K562 (cell line): Measurements from ENCODE around the gene CYB561A3. TPM values are rescaled to one million over a fixed set of nuclear protein-coding genes. Genes with fewer than 3 reads are reported as not detected.

Source experiments
- ATAC-seq: fragments of 200-7000 bp; cut with Tn5 transposase; 3 replicates; pipeline ENCODE4 v1.9.1; 2020; ENCODE audit warnings: moderate library complexity
- BruUV-seq: library from RNA; stranded (reverse); fragments of 400-500 nt; replicated peaks from 2 replicates; lab custom pipeline; 2021; lab: Mats Ljungman, UMichigan
- CTCF ChIA-PET: fragments of 300-600 bp; formaldehyde crosslinking; extraction: SDS; loops from one replicate; lab custom pipeline; 2021; ENCODE audit warnings: low intra/inter-chr PET ratio; lab: Yijun Ruan, JAX
- POLR2A ChIA-PET: fragments of 300-600, 350-650 bp; sonication (Branson Sonifier 250); formaldehyde crosslinking; extraction: SDS; loops from one replicate; lab custom pipeline; 2021; ENCODE audit warnings: antibody characterized with exemption, inconsistent platforms; lab: Yijun Ruan, JAX
- DNase-seq, 4 experiments: peaks; one replicate each; pipeline versions ENCODE4 v3.0.0 to v3.0.0-alpha.2; 2011 to 2018; ENCODE audit warnings: low spot score in 3 of 4, mixed read lengths in 3 of 4; ENCODE audit errors: extremely low read depth in 1 of 4
- FAIRE-seq: peaks from 2 replicates; lab custom pipeline; 2011; peaks lifted over from hg19 to GRCh38; lab: Jason Lieb, UNC
- H2AFZ ChIP-seq: 2 replicates; pipeline ENCODE4 v1.6.0; 2011; ENCODE audit warnings: low read depth, low read length, control low read depth, inconsistent platforms
- H3K27ac ChIP-seq: fragments of 200-600 bp; 3 replicates; pipeline ENCODE4 v1.8.0; 2011; ENCODE audit warnings: low read depth, mild to moderate bottlenecking, control low read depth, inconsistent platforms, low read length, moderate library complexity, mixed read lengths; ENCODE audit errors: extremely low read depth
- H3K27me3 ChIP-seq, 2 experiments: fragments of 300-600 bp in 1 of 2; 2 replicates in 1 of 2; 3 replicates in 1 of 2; pipeline versions ENCODE4 v1.6.0 to v1.8.0; 2011; ENCODE audit warnings: inconsistent platforms in 2 of 2, low read length in 2 of 2, mild to moderate bottlenecking in 1 of 2, mixed read lengths in 1 of 2, moderate library complexity in 1 of 2; ENCODE audit not compliant: control insufficient read depth in 2 of 2, insufficient read depth in 2 of 2
- H3K36me3 ChIP-seq: fragments of 300-600 bp; 3 replicates; pipeline ENCODE4 v1.8.0; 2011; ENCODE audit warnings: mild to moderate bottlenecking, low read length, inconsistent platforms; ENCODE audit not compliant: control insufficient read depth, insufficient read depth
- H3K4me1 ChIP-seq, 2 experiments: fragments of 200-600 bp in 1 of 2; replicated peaks in 1 of 2; 2 replicates in 1 of 2; 3 replicates in 1 of 2; pipeline versions ENCODE4 v1.5.1 to v1.8.0; 2011; ENCODE audit warnings: inconsistent platforms in 2 of 2, low read length in 2 of 2, mild to moderate bottlenecking in 1 of 2, mixed read lengths in 1 of 2, moderate library complexity in 1 of 2; ENCODE audit not compliant: control insufficient read depth in 2 of 2, insufficient read depth in 2 of 2
- H3K4me2 ChIP-seq: 2 replicates; pipeline ENCODE4 v1.6.1; 2011; ENCODE audit warnings: low read length, control low read depth, inconsistent platforms, mixed read lengths; ENCODE audit not compliant: insufficient read depth
- H3K4me3 ChIP-seq: fragments of 200-600 bp; sonication (generic), shearing (Covaris generic); 2 replicates; pipeline ENCODE4 v1.5.1; 2016; ENCODE audit warnings: control low read depth, inconsistent platforms
- H3K79me2 ChIP-seq: fragments of 200-600 bp; 3 replicates; pipeline ENCODE4 v1.8.0; 2011; ENCODE audit warnings: low read length, inconsistent platforms; ENCODE audit not compliant: control insufficient read depth, insufficient read depth
- H3K9ac ChIP-seq, 2 experiments: 2 replicates each; pipeline versions ENCODE4 v1.6.0 to v1.6.1; 2011; ENCODE audit warnings: low read depth in 2 of 2, low read length in 2 of 2, control low read depth in 1 of 2, inconsistent platforms in 1 of 2, mild to moderate bottlenecking in 1 of 2, mixed read lengths in 1 of 2; ENCODE audit not compliant: insufficient read depth in 1 of 2
- H3K9me1 ChIP-seq: one replicate; pipeline ENCODE4 v1.6.0; 2011; ENCODE audit warnings: inconsistent platforms, mild to moderate bottlenecking, low read length, moderate library complexity; ENCODE audit not compliant: control insufficient read depth, insufficient read depth
- H3K9me3 ChIP-seq: replicated peaks from 2 replicates; pipeline ENCODE4 v1.5.1; 2011; ENCODE audit warnings: low read depth, low read length, inconsistent platforms; ENCODE audit not compliant: control insufficient read depth, insufficient read depth
- H4K20me1 ChIP-seq: replicated peaks from 2 replicates; pipeline ENCODE4 v1.6.1; 2011; ENCODE audit warnings: low read length, inconsistent platforms, mixed read lengths; ENCODE audit not compliant: control insufficient read depth, insufficient read depth
- BMI1 ChIP-seq: fragments of 150-350 bp; IDR thresholded peaks from 2 replicates; pipeline ENCODE4 v1.6.1; 2014; ENCODE audit warnings: low read length
- CTCFL ChIP-seq: IDR thresholded peaks from 2 replicates; pipeline ENCODE4 v1.6.1; 2011; ENCODE audit warnings: borderline replicate concordance, low read depth, mild to moderate bottlenecking, moderate library complexity, low read length; ENCODE audit not compliant: insufficient read depth, poor library complexity, severe bottlenecking
- MECOM ChIP-seq: fragments of 250-450 bp; sonication (Bioruptor Pico); IDR thresholded peaks from 2 replicates; pipeline ENCODE4 v1.8.0; 2022; ENCODE audit warnings: inconsistent platforms
- RBBP5 ChIP-seq: fragments of 200-600 bp; sonication (generic); IDR thresholded peaks from 2 replicates; pipeline ENCODE4 v1.6.1; 2012; ENCODE audit warnings: borderline replicate concordance, mild to moderate bottlenecking, low read length, control low read depth, inconsistent platforms; ENCODE audit not compliant: insufficient read depth, poor library complexity, severe bottlenecking
- STAT5B ChIP-seq: fragments of 250-450 bp; sonication (Bioruptor Pico); IDR thresholded peaks from 2 replicates; pipeline ENCODE4 v1.8.0; 2021; ENCODE audit warnings: mild to moderate bottlenecking, inconsistent platforms
- TBL1XR1 ChIP-seq, 2 experiments: IDR thresholded peaks; 2 replicates each; pipeline ENCODE4 v1.6.1; 2012; ENCODE audit warnings: improper control_type of control experiment in 2 of 2, low read length in 2 of 2, mild to moderate bottlenecking in 1 of 2
- TEAD2 ChIP-seq: fragments of 450-650 bp; IDR thresholded peaks from 2 replicates; pipeline ENCODE4 v1.6.1; 2016; ENCODE audit warnings: missing genetic modification characterization, control low read depth, missing compliant biosample characterization
- ZBTB43 ChIP-seq: sonication (generic); formaldehyde crosslinking; IDR thresholded peaks from 2 replicates; pipeline ENCODE4 v1.8.0; 2023; ENCODE audit warnings: mild to moderate bottlenecking, missing genetic modification reagents
- ZKSCAN3 ChIP-seq: fragments of 250-450 bp; sonication (Bioruptor Pico); IDR thresholded peaks from 2 replicates; pipeline ENCODE4 v1.4.0; 2020
- ZNF274 ChIP-seq: IDR thresholded peaks from 2 replicates; pipeline ENCODE4 v1.6.1; 2011; ENCODE audit warnings: low read depth, mild to moderate bottlenecking, low read length, moderate library complexity, borderline replicate concordance
- WGBS: fragments of 100-300 bp; shearing (Covaris generic); methylation state at CpG from one replicate; pipeline ENCODE4 v1.1.6; 2016; ENCODE audit warnings: low coverage, mixed read lengths; ENCODE audit not compliant: insufficient coverage; ENCODE audit errors: missing lambda C conversion rate; 5-methylcytosine and 5-hydroxymethylcytosine counted together
- in situ Hi-C: fragments of 300-500 bp; cut with MboI; formaldehyde crosslinking; loops from 4 replicates; pipeline ENCODE4 v1.15.0; 2018; ENCODE audit warnings: inconsistent platforms, mixed read lengths
- intact Hi-C: fragments of 100-400 bp; cut with micrococcal nuclease; formaldehyde crosslinking; loops from 2 replicates; pipeline ENCODE4 v1.14.2; 2022
- polyA plus RNA-seq, 8 experiments: library from polyadenylated mRNA; depleted of rRNA in 4 of 8; stranded (reverse) in 5 of 8; unstranded in 3 of 8; fragments of >200 nt; fragmentation: Nextera tagmentation in 2 of 8; fragmentation: Illumina TruSeq in 1 of 8; extraction: Ambion mirVana in 2 of 8; extraction: Trizol in 1 of 8; gene quantifications; 2 replicates each; pipeline versions ENCODE4 v1.2.1 to v1.2.3, GENCODE V29; 2011 to 2014; ENCODE audit warnings: inconsistent platforms in 1 of 8, missing spikeins in 1 of 8
- total RNA-seq, 7 experiments: library from RNA; depleted of rRNA in 6 of 7; stranded (reverse); fragments of >200 nt in 6 of 7; fragmentation: Illumina TruSeq in 2 of 7; extraction: Trizol in 2 of 7; gene quantifications; 2 replicates each; pipeline versions ENCODE4 v1.2.1 to v1.2.3, GENCODE V29; 2011 to 2021; ENCODE audit warnings: low replicate concordance in 1 of 7

CYB561A3 gene
- total and polyA plus RNA-seq, 9 of the 15 experiments (the other 6 are each of a cell fraction or from before 2014, with no cell fraction given), result 29.2 to 78.9 (median 37.9) TPM

DNA sequence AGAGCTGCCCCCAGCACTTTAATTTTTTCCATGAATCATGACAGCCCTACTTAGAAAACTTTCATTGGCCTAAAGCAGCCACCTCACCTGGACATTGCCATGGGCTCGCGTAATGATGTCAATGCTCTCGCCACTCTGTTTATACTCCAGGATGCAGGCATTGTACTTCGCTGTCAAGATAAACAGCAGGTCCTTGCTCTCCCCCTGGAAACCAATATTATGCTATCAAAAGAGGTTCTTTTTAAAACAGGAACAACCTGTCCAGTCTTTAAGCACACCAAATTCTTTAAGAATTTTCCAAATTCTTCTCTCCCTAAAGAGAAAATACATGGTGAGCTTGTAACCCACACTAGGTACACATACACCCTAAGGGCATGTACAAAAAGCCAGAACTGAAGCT, 31.8 kb downstream of the CYB561A3 start:
- no peak for FAIRE-seq
- in situ Hi-C loops (no loop called here), intact Hi-C loops (loop anchor here (5.0 kb wide), 2 partner anchors 43 to 73 kb away; no protein-coding TSS in a partner anchor)
- Histone ChIP-seq H3K9me1 (no peaks in the 10 kb centered on the region), H3K9me3 (no peaks in the 10 kb centered on the region), H3K79me2 (peaks cover 87% of the 10 kb centered on the region), H3K27me3 (no peaks in the 10 kb centered on the region), H3K27ac (no peak overlapping the region), H4K20me1 (peaks cover 7% of the 10 kb centered on the region), H3K36me3 (peaks cover 64% of the 10 kb centered on the region), H3K4me3 (no peak overlapping the region), H3K4me1 (peaks cover 22 to 28% of the 10 kb centered on the region in 2 experiments; a peak in 4 of 5 replicates), H3K4me2 (no peak overlapping the region), H3K9ac (no peak overlapping the region), H2AFZ (no peak overlapping the region)
- TF ChIP-seq STAT5B (no peak), TEAD2 (tag) (no peak), MECOM (CRISPR knock-in tag) (no peak), CTCFL (no peak), TBL1XR1 (IDR thresholded peaks at IDR 0.05; ENCODE audit: low read length in 2 of 2) (no peak), RBBP5 (no peak), ZKSCAN3 (CRISPR knock-in tag) (no peak), ZBTB43 (CRISPR knock-in tag) (no peak), BMI1 (no peak), ZNF274 (no peak)
- no peak for ATAC-seq
- ChIA-PET POLR2A (interaction anchor here (0.7 to 3.4 kb wide), 5 partner anchors 9 to 56 kb away, joined by 3 to 23 read pairs (median 4); no protein-coding TSS in a partner anchor), CTCF (no interaction called here)
- WGBS, result 99% methylated on average over 4 of the region's 4 CpGs
- no peak for DNase-seq
- no TSS peak for BruUV-seq
